ENCODE results near the gene CROCC2.
A peak's percentile ranks its signal among the peaks of the same experiment; 100 is the strongest.

The CROCC2 gene

DNA sequence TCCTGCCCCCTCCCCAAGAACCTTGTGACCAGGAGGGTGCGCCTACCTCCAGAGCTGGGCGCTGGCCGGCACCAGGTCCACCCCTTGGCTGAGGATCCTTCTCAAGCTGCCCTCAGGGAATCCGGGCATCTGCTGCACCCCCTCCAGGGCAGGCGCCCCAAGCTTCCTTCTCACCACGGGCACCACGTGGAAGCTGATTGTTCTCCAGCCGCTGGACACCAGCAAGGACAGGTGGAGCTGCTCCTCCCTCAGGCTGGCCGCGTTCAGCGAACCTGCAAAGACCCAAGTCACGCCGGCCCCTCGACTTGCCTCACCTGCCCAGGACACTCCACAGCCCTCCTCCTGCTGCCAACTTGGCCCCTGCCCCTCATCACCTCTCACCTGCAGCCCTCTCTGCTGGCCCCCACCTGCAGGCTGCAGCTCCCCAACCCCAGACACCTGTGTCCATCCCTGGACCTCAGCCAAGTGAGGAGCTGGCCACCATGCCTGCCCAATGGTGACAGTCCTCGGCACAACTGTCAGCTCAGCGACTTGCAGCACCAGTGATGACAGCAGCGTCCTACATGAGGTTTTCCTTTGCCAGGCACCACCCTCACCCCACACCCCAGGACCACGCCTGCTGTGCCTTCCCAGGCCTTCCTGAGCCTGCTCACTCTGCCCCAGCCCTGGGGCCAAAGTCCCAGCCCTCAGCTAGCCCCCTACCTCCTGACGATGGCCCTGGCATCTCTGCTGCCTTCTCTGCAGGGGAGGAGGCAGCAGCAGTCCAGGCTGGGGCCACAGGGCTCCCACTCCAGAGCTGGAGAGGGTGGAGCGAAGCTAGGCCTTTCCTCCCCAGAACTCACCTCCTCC, 14.4 kb upstream of the CROCC2 start:
- DNase-seq (ENCODE audit: low read depth) = no peak

- no peak for DNase-seq (ENCODE audit: low read depth)
Observed at GRCh38 chr2:240892356-240892755, 13.8 kb upstream of the CROCC2 start.

DNA sequence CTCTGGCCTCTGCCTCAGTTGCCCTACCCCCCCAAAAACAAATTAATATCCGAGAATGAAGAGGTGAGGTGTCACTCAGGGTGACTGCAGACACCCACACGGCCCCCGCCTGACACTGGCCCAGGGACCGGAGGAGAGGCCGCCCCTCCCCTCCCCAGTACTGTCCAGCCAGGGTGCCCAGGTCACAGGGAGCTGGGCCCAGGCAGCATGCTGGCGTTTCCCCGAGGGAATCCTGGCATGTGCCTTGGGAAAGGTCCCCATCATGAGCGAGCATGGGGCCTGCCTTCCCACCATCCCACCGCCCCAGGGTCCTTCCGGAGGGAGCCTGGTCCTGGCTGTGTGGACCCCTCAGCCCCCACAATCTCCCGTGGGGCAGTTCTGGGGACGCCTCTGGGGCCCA, 13.2 kb upstream of the CROCC2 start:
- DNase-seq (ENCODE audit: low read depth) = no peak

- DNase-seq (ENCODE audit: low read depth) = peak; percentile 16
Observed at GRCh38 chr2:240893363-240893844, 12.7 kb upstream of the CROCC2 start.

DNA sequence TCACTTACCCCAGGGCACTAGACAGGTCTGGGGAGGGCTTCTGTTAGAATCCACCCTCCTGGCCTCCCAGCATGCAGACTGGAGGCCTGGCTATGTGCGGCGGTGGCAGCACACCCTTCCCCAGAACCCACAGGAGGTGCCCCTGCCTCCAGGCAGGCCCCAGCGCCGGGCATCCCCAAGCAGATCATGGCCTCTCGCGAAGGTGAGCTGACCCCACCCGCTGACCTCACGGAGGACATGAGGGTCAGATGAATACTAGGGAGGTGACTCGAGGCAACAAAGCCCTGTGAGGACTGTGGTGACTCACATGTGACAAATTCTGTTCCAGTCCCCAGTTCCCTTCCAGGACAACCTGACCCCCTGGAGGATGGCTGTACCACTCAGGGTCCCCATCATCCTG, 12.1 kb upstream of the CROCC2 start:
- no peak for DNase-seq (ENCODE audit: low read depth)

DNA sequence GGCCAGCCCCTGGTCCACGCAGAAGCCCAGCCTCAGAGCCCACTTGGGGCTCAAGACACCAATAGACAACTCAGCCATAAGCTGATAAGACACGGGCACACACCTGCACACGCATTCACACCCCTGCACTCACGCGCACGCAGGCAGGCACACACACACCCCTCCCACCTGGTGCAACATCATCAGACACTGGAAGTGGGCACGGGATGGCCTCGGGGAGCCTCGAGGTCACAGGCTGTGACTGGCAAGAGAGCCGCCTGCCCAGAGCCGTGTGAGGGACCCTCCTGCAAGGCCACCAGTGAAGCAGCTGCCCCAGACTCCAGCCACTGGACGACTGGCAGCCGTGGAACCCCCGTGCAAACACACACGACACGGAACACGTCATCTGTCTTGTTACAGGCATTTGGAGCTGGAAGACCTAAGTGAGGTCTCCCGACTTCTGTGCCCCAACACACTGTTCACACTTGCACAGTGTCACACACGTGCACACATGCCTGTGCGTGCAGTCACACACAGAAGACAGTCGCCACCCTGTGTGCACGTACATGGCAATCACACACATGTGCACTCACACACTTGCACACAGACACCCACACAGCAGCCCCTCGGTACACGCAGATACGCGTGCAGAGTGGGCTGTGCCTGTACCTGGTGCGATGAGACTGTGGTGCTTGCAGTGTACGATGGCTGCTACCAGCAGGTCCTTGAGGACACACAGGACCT, 11.1 kb upstream of the CROCC2 start:
- no peak for DNase-seq (ENCODE audit: low read depth)

DNA sequence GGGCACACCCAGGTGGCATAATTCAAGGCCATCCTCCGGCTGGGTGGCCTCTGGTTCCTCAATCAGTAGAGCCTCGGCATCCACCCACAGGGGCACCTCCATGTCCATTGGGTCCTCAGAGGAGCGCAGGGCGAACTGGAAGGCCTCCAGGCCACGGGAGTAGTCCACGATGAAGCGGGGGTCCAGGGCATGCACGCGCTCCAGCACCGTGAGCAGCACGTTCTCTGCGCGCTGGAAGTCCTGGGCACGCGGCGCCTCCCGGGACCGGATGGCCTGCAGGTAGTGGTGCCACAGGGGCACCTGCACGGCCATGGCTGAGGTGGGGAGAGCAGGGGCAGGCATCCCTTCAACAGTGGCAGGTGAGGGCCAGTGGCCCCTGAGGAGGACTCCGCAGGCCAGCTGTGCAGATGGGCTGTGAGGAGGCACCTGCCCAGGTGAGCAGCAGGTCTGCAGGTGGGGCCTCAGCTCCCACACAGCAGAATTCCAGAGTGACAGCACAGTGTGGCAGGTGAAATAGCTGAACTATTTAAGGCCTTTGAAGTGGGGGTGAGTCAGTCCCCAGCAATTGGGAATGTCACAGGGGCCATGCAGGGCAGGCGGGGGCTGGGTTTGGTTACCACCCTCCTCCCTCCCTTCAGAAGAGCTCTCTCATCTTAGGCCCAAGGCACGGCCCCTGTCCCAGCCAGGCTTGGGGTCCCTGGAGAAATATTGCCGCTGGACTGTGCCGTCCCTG, 10.3 kb upstream of the CROCC2 start, which contains the start of gene MAB21L4:
TSS of gene MAB21L4 (minus strand) at position 501 of the 733 bp plus-strand sequence. CDS start at position 342, 159 bp downstream.
- no peak for DNase-seq (ENCODE audit: low read depth)

DNA sequence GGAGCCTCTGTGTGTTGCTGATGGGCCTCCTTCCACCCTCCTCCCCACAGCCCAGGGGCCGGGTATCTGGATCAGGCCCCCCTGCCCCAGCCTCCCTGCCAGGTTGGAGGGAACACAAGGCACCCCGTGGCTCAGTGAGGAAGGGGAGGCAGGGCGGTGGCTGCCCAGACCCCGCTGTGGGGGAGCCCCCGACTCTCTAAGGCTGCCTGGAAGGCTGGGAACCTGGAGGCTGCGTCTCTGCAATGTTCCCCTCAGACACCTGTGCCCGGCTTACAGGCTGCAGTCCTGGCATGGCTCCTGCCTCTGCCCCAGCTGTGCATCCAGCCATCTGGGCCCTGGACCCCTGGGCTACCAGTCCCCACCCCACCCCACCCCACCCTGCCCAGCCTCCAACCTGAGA, 9.7 kb upstream of the CROCC2 start:
- DNase-seq (ENCODE audit: low read depth) = no peak

DNA sequence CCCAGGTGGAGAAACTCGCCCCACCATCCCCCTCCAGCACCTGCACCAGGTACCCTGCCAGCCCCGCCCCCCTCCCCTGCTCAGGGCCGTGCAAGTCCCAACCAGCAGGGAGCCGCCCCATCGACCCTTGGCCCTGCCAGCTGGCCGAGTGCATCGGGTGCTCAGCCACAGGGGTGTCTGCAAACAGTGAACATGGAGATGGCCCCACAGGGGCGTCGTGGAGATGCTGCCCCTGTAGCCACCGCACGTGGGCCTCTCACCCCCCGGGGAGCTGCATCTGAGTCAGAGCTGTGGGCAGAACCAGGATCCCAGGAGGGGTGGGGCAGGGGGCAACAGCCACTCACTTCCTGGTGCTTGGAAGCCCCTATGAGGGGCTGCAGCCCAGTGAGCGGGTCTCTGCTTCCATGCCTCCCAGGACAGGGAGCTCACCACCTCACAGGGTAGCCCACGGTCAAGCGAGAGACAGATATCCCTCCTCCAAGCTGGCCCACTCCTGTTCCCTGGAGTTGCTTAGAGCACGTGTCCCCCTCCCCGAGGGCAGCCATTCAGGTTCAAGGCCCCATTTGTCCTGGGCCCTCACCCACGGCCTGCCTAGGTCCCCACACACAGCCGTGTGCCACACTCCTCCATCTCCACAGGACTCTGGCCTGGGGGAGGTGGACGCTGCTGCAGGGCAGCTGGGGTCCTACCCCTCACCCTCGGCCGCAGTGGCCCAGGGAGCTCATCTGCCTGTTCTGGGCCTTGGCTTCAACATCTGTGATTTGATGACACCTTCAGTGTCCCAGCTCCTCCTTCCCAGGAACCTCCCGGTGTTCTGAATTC, 9.1 kb upstream of the CROCC2 start:
- no peak for DNase-seq (ENCODE audit: low read depth)

- DNase-seq (ENCODE audit: low read depth) = no peak
Observed at GRCh38 chr2:240898108-240898730, 7.9 kb upstream of the CROCC2 start.

DNA sequence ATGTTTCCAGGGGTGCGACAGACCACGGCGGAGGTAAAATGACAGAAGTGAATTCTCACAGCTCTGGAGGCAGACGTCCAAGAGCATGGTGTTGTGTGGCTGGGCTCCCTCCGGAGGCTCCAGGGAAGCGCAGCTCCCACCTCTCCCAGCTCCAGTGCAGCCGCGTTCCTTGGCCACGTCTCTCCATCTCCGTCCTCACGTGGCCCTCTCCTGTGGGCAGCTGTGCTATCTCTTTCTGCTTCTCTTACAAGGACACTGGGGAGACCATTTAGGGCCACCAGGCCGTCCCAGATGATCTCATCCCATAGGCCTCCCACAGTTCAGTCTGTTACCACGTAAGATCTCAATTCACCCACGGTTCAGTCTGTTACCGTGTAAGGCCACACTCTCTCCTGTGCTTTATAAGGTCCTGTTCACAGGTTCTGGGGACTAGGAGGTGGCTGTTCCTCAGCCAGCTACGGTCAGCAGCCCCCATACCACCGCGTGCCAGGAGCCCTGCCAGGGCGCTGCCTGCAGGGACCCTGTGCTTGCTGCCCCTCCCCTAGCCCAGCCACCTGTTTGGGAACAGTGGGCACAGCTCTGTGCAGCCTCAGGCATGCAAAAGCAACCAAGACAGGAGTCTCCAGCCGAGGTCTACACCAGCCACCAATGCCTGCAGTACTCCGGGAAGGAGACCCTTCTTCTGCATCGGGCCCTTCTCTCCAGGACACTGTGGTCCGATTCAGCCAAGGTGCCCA, 7.2 kb upstream of the CROCC2 start:
- DNase-seq (ENCODE audit: low read depth) = no peak

- no peak for DNase-seq (ENCODE audit: low read depth)
Observed at GRCh38 chr2:240899468-240899865, 6.7 kb upstream of the CROCC2 start.

- no peak for DNase-seq (ENCODE audit: low read depth)
Observed at GRCh38 chr2:240900141-240900860, 5.8 kb upstream of the CROCC2 start.

DNA sequence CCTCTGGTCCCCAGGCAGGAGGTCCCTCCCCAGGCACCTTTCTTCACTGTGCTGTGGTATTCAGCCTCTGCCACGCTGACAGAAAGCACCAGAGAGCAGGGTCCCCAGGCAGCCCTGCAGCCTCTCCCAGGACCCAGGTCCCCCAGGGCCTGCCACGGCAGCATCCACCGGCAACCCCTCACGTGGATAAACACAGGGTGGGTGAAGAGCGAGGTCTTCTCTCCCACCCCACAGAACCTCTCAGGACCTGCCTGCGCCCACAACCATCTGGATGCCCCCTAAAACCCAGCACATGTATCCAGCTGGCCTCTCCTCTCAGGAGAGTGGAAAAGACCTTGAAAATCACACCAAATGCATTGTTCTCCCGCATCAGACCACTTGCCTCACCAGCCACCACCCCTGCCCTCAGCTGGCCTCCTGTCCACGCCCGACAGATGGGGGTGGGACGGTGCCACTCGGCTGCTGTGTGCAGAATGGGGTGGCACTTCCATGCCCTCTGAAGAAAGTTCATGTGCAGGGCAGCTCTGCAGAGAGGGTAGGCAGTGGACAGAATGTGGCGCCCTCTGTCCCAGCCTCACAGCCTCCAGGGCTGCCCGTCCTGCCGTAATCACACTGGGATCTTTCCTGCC, 4.0 kb upstream of the CROCC2 start:
- DNase-seq (ENCODE audit: low read depth) = no peak

DNA sequence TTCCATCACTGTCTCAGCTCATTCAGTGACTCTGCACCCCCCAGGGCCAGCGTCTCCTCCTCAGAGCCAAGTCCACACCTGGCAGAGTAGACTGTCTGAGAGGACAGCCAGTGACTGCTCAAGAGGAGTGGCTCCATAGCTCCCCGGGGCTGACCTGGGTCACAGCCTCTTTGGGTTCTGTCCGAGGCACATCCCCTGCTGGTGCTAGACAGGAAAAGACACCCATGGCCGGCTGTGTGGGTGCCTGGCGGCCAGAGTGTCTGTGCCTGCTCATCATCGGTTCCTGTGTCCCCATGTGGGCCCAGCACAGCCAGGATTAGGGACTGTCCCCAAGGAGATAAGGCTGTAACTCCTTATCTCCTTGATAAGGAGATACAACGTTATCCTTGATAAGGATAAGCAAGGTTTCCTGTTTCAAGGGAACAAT, 3.5 kb upstream of the CROCC2 start:
- DNase-seq (ENCODE audit: low read depth) = no peak

GRCh38 chr2:240903191-240904060, 2.7 kb upstream of the CROCC2 start:
- no peak for DNase-seq (ENCODE audit: low read depth)

- DNase-seq (ENCODE audit: low read depth) = no peak
Observed at GRCh38 chr2:240904216-240905175, 1.6 kb upstream of the CROCC2 start.

Data from stimulated activated CD8-positive, alpha-beta memory T cell treated with anti-CD3 and anti-CD28 coated beads, Interleukin-15, amount 100 ng/mL, for 1 hour (primary cell).